Stimulated activated CD8-positive, alpha-beta memory T cell treated with anti-CD3 and anti-CD28 coated beads, Interleukin-2, amount 100 ng/mL, for 1 hour (primary cell): Measurements from ENCODE around the gene ENPP1.

Experiments used
- DNase-seq, 2 donors: peaks; one replicate each; pipeline ENCODE4 v3.0.0-alpha.2; 2020; ENCODE audit warnings: low read depth in 2 of 2

The ENPP1 gene

GRCh38 chr6:131787079-131787478, 20.7 kb upstream of the ENPP1 start:
- DNase-seq = no peak

DNA sequence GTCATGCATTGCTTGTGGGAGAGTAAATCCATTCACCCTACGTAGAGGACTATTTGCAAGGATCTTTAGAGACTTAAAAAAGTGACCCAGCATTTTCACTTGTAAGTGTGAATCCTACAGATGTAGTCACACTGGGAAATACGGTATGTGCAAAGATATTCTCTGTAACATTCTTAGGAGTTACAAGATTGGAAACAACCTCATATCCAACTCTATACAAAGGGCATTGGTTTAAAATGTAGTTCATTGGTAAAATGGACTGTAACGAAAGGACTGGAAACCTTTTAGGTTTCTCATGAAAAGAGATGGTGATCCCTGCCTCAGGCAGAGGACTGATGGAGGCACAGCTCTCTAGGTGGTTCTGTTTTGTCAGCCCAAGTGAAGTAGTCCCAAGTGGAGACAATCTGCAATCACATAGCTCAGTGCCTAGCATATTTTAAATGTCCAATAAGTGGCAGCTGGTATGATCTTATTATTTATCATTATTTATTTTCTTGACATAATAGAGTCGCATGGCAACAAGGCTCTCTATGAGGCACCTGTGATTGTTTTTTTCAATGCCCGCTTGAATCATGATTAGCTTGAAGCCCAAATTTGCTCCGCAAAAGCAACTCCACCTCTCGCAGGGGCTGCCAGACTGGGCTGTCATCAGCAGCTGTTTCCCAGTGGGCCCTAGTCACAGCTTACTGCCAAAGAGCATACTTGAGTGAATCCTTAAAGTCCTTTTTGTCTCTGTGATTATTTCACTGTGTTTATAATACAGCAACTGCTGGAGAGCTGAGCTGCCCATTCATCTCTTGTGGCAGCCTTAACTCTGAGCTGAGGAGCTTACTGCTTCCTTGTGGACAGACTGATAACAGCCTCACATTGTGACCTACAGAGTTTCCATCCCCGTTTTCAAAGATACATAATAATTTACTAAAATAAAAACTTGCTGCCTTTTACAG, 19.8 kb upstream of the ENPP1 start:
- DNase-seq = no peak

DNA sequence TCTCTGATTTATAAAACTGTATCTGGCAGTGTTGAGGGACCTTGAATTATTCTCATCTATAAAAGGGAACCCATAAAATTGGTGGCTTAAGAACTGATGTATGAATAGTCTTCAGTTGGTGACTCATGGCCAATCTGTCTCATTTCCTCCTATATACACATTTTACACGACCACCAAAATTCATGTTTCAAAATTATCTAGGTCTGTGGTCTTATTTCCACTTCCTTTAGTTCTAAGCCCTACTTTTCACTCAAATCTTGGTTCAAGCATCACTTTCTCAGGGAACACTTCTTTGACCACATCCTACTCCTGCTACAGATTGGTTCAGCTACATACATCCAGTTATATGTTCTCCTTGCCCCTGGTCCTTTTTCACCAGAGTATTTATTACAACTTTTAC, 18.6 kb upstream of the ENPP1 start:
- DNase-seq = no peak

GRCh38 chr6:131791476-131791875, 16.3 kb upstream of the ENPP1 start:
- DNase-seq = no peak

- no peak for DNase-seq
Observed at GRCh38 chr6:131792091-131792496, 15.7 kb upstream of the ENPP1 start.

- DNase-seq = no peak
Observed at GRCh38 chr6:131795366-131795765, 12.5 kb upstream of the ENPP1 start.

GRCh38 chr6:131802347-131802746, 5.5 kb upstream of the ENPP1 start:
- DNase-seq = no peak

DNA sequence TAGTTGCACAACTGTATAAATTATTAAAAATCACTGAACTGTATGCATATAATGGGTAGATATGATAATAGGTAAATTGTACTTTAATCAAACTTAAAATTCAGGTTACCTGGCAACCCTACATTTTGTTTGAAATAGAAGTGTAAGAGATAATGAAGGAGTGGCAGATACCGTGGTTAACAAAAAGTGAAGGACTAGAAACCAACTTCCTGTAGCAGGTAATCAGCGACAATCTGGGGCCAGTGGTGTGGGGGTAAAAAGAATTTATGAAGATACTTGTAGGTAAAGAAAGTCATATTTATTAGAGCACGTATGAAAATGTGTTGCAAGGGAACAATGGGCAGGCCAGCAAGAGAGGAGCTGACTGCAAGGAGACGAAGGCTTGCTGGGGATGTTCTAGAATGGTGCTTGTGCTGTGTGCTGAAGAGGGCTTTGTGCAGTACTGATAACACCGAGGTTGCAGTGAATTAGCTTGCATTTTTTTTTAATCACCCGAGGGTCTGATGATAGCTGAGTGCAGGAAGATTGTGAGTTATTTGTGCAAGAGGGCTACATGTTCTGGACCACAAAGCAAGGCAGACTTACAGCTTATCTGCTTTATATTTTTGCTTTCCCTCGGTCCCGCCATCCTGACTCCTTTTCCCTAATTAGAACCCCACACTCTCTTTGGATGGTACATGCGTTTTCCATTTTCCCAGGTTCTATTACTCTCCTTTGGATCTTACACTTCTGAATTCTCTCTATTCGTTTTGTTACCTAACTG, 4.6 kb upstream of the ENPP1 start:
- DNase-seq = no peak

DNA sequence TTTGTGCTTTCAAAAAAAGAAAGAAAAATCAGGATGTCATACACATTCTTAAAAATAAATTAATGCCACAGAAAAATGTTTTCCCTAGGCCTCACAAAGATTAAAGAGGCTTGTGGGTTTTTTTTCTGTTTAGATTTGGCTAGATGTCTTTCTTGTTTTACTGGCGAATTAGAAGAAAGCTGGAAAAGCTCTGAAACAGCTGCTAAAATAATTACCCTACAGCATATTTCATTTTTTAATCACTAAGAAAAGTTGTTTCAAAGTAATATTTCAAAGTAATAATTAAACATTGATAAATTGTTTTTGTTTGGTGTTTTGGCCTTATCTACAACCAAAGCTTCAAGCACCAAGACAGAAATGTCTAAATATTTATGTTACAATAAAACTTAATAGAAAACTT, 3.7 kb upstream of the ENPP1 start:
- DNase-seq = no peak

- no peak for DNase-seq
Observed at GRCh38 chr6:131807321-131807643, 538 bp upstream of the ENPP1 start.

- no peak for DNase-seq
Observed at GRCh38 chr6:131808460-131809269, 845 bp downstream of the ENPP1 start.

DNA sequence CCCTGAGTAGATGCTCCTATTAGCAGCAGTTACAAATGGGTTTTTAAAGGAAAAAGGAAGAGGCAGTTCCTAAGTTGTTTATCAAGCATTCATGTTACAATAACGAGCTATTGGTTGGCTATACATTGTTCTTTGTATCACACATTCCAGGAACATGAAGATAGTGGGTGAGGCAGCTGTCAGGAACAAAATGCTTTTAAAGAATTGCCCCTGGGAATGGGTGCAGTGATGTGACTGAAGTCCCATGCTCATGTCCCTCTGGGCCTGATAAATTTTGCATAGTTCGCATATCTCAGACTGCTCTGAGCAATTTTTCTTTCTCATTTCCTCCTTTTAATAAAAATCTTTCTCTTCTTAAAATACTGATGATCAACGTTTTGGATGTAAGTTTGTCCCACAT, 3.7 kb downstream of the ENPP1 start:
- no peak for DNase-seq

- no peak for DNase-seq
Observed at GRCh38 chr6:131813991-131814390, 6.2 kb downstream of the ENPP1 start.

- no peak for DNase-seq
Observed at GRCh38 chr6:131816869-131817268, 9.0 kb downstream of the ENPP1 start.

- DNase-seq = no peak
Observed at GRCh38 chr6:131819572-131820124, 11.8 kb downstream of the ENPP1 start.

DNA sequence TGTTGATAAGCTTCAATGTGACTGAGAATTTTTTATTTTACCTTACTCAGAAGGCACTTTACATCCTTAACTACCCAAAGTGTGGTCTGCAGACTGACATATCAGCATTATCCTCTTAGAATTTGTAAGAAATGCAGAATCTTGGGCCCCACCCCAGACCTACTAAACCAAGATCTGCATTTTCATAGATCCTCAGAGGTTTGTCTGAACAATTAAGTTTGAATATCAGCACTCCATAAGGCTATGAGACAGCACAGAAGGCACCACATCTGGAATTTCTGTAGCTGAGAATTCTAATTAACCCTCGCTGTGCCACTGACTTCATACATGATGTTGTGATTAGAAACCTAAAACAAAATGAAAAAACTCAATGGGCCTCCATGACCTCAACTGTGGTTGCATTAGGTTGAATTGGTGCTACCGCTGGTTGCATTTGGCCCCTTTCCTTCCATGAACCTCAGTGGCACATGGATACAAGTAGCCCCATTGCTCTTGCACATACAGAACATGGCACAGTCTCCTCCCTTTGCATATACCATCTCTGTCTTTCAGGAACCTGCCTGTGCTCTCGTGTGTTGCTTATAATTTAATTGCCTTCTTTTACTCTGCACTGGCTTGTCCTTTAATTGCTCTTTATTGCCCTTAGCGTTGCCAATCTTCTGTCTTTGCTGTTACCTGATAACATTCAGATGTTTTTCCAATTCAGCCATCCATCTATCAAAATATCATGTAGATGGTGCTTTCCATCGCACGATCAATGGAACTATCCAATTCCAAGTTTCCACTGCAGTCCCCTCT, 13.4 kb downstream of the ENPP1 start:
- no peak for DNase-seq

- no peak for DNase-seq
Observed at GRCh38 chr6:131822119-131822518, 14.3 kb downstream of the ENPP1 start.

DNA sequence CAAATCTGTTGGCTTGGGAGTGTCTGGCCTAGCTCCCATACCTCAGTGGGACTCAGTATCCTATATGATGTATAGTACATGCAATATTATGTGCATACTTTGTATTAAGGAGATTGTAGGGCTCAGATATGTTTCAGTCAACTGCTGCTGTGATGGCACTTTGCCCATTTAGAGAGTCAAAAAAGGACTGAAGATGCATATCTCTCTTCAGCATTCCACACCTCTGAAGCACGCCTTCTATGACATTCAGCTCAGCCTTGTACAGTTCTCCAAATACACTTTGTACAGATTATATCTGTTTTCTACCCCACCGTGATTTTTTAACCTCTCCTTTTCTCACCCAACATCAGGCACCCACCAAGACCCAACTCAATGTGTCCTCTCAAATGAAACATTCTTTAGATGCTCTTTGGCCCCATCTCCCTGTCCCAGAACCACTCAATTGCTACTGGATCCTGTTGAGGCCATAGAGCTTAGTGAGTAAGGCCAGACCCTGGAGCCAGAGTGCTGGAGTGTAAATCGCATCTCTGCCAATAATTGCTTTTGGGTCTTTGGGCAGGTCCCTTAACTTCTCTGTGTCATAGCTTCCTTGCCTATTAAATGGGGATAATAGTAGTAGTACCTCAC, 15.6 kb downstream of the ENPP1 start:
- no peak for DNase-seq

DNA sequence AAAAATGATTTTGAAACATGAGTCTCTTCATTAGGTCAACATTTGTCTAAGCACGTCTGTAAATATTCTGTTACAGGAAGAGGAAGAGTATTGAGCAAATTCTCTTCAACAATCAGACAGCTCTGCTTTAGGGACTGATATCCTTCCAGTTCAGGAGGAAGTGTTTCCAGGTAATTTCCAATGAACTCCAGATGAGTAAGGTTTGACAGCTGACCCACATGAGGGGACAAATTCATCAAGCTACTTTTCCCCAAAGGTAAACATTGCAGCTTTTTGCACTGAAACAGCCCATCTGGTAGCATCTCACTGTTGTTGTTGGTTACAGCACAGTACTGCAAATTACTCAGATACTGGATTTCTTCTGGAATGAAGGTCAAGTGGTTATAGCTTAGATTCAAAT, 18.1 kb downstream of the ENPP1 start:
- no peak for DNase-seq

- DNase-seq = no peak
Observed at GRCh38 chr6:131828080-131828479, 20.3 kb downstream of the ENPP1 start.

- DNase-seq = no peak
Observed at GRCh38 chr6:131828951-131829350, 21.1 kb downstream of the ENPP1 start.
